Measurements from ENCODE around the gene MR1. TPM values are rescaled to one million over a fixed set of nuclear protein-coding genes. Genes with fewer than 3 reads are reported as not detected.
A peak's percentile ranks its signal among the peaks of the same experiment; 100 is the strongest.

Gene MR1
- total and polyA plus RNA-seq, 9 of the 15 experiments (the other 6 are each of a cell fraction or from before 2014, with no cell fraction given) = 9.7 to 21.7 (median 15.6) TPM

- TF ChIP-seq CLOCK (CRISPR knock-in tag; IDR thresholded peaks at IDR 0.05; ENCODE audit: borderline replicate concordance) (no peak), GATAD2B (IDR thresholded peaks at IDR 0.05; ENCODE audit: borderline replicate concordance) (no peak), ZBTB40 (IDR thresholded peaks at IDR 0.05) (no peak; the same call in 1 of the 2 replicates), ZBTB40 (CRISPR knock-in tag; IDR thresholded peaks at IDR 0.05) (no peak), ARID2 (IDR thresholded peaks at IDR 0.05) (no peak), ZNF717 (CRISPR knock-in tag; IDR thresholded peaks at IDR 0.05) (no peak), TFAP4 (CRISPR knock-in tag; IDR thresholded peaks at IDR 0.05; ENCODE audit: borderline replicate concordance) (peak; percentile 55), HES1 (IDR thresholded peaks at IDR 0.05; ENCODE audit: low read depth) (no peak), NCOR1 (IDR thresholded peaks at IDR 0.05) (no peak), EHMT2 (IDR thresholded peaks at IDR 0.05) (peak; percentile 38; the same call in 1 of the 2 replicates), POLR2AphosphoS2 (IDR thresholded peaks at IDR 0.05; ENCODE audit: low read length) (no peak)
Observed at GRCh38 chr1:181101581-181102226, 67.9 kb downstream of the MR1 start (continued).
